AG10803 (cell line): ENCODE results near the gene SOX2.

Experiments
- DNase-seq: peaks from one replicate; pipeline ENCODE4 v3.0.0; 2010; ENCODE audit warnings: low read depth
- H3K4me3 ChIP-seq: 2 replicates; pipeline ENCODE4 v1.5.1; 2011; ENCODE audit warnings: mild to moderate bottlenecking, low read length, control low read depth
- TF ChIP-seq, protein P1 (sequence below): conservative IDR thresholded peaks from 2 replicates; pipeline ENCODE4 v1.5.1; 2011; ENCODE audit warnings: mild to moderate bottlenecking, low read length, control low read depth, inconsistent platforms

Gene SOX2

DNA sequence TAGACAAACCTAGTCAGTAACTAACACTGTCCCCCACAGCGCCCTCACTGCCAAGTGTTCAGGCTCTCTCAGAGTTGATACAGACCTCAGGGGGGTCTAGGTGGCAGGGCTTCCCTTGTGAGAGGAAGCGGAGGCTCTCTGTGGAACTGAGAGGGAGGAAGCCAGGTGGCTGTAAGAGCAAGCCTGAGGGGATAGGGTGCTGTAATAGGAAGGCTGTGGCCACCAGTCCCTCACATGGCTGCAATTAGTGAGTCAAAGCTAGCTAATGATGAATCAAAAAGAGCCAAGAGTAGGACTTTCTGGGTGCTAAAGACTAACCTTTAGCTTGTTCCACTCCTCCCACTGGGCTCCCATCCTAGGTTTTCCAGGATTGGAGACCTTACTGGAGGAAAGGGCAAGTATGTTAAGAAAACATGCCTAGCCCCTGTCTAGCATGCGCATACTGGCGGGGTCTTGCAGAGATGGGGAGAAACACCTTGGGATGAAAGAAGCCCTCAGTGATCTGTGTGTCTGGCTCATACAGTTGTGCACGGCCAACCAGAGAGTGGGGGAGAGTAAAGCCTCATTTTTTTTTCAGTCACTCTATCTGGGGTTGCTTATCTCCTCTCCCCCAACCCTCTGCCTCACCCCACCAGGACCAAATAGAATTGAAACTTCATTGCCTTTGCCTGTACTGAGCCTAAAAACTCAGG is 13.3 kb upstream of the SOX2 start:
- DNase-seq = no peak
- H3K4me3 ChIP-seq = no peak overlapping the region
- TF ChIP-seq, protein P1, sequence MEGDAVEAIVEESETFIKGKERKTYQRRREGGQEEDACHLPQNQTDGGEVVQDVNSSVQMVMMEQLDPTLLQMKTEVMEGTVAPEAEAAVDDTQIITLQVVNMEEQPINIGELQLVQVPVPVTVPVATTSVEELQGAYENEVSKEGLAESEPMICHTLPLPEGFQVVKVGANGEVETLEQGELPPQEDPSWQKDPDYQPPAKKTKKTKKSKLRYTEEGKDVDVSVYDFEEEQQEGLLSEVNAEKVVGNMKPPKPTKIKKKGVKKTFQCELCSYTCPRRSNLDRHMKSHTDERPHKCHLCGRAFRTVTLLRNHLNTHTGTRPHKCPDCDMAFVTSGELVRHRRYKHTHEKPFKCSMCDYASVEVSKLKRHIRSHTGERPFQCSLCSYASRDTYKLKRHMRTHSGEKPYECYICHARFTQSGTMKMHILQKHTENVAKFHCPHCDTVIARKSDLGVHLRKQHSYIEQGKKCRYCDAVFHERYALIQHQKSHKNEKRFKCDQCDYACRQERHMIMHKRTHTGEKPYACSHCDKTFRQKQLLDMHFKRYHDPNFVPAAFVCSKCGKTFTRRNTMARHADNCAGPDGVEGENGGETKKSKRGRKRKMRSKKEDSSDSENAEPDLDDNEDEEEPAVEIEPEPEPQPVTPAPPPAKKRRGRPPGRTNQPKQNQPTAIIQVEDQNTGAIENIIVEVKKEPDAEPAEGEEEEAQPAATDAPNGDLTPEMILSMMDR = no peak

DNA sequence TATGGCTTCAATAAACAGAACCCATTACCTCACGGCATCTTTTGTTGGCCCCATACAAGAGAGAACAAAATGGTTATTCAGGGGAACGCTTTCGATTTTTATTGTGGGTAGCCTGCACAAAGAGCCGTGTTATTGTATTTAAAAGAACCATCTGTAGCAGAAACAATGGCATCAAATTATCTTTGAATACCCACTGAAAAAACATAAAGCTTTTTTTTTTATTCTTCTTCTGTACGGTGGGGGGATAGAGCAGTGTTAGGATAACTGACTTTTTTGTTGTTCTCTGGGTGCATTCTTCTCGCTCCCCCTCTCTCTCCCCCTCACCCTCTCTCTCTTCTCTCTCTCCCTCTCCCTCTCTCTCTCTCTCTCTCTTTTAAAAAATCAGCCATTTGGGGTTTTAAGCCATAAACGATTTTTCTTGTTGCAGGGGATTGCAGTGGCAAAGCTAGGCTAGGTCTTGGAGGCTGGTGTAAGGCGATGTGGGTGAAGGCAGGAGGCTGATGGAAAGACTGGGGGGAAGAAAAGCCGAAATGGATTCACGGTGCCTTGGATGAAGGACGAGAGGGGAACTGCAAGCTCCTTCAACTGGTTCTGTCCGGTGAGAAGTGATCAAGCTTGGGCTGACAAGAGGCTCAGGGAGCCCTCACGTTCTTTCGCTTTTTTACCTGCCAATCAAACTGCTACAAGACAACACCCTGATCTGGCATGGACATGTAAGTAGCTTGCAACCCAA is 12.4 kb upstream of the SOX2 start:
- no peak overlapping the region for H3K4me3 ChIP-seq
- no peak for DNase-seq
- TF ChIP-seq, protein P1 = no peak

DNA sequence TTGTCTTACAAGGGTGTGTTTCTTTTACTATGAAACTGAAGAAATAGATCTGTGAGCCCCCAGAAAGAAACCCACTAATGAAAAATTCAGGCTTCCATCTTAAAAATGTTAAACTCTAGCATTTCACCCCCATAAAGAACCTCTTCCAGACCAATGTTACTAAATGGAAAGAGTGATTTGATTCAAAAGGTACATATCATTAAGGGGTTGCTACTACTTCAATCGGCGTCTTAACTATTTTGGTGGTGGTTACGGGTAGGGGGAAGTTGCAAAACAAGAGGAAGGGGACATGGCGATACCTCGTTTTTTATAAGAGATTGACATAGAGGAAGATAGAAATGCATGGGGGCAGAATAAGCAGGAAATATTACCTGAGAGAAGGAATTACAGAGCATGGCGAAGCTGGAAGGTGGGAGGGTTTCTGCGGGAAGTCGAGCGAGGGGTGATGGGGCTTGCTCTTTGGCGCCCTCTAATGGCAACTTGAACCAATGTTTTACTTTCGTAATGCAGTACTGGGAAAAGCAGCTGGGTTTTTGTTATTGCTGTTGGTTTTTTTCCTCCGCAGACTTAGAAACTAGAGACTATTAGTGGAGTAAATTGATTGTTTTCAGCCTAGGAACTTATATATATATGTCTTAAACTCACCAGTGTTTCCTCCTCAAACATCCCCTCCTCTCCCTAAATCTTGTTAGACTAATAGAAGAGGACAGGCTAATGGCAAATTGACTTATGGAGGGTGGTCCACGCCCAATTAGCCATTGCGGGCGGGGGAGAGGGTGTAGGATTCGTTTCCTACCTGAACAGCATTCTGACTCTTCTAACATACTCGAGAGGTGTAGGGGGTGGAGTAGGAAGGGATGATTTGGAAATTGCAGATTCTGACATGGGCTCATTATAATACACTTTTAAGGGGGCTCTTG is 11.3 kb upstream of the SOX2 start:
- TF ChIP-seq, protein P1 = peak; percentile 87
- peak; percentile 57 for DNase-seq
- H3K4me3 ChIP-seq = peak overlapping the region; percentile 23

DNA sequence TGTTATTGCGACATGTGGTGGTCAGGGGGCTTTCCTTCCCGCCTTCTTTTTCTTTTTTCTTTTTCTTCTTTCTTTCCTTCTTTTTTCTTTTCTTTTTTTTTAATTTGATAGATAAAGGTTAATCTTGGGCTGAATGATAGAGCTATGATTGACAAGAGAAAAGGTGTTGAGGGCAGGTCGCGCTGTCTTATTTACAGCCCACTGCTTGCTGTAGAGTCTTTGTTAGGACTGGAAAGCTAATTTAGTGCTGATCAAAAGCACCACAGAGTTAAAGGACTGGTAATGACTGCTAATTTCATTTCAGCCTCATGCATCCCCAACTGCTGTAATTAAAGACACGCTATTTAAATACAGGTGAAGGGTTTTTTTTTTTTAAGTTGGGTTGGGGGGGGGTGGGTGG is 10.6 kb upstream of the SOX2 start:
- H3K4me3 ChIP-seq = no peak overlapping the region
- TF ChIP-seq, protein P1 = no peak
- DNase-seq = no peak

DNA sequence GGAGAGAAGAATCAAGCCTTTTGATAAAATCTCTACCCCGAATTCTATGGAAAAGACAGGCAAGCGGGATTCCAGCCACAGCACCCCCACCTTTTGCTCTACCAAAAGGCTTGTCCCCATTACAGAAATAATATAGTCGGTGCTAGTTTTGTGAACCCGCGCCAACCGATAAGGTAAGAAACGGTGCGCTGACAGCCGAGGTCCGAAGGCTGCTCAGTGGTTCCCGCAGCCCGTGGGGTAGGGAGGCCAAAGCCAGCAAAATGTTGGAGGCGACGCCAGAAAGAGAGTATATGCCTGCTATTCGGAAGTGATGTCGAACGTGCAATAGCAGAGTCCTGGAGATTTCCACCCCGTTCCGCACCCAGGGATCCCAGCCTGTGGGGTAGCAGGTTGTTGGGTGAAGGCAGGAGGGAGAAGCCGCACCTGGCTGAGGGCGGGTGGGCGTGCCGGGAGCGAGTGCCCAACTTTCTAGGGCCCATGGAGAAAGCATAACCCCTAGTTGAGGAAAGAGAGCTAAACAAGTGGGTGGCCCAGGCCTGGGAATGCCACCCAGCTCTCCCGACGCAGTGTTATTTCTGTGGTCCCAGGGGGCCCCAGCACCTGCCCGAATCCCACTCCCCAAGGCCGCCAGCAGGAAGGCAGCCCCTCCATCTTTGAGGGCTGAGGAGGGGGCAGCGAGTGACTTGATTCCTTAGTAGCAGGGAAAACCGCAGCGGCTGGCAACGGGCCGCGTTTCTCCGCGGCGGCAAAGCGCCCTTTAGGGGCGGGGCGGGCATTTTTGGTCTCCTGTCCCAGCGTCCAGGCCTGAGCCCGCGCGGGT is 7.9 kb upstream of the SOX2 start:
- no peak overlapping the region for H3K4me3 ChIP-seq

More for the DNA sequence above, 7.9 kb upstream of the SOX2 start:
- TF ChIP-seq, protein P1 = no peak
- DNase-seq = no peak
